Tibial nerve (tissue), 4 donors: Measurements from ENCODE around the gene MED12.
"Not testable (repeated sequence)": the region's sequence is repeated elsewhere in the genome, so short reads cannot be mapped to it uniquely, and the experiment has no call there.

Experiments used
- CTCF ChIP-seq, 5 experiments: fragments of 200-600 bp in 3 of 5; fragments of 450-650 bp in 2 of 5; sonication (generic) in 3 of 5; IDR thresholded peaks; one replicate each; pipeline ENCODE4 v1.5.1; 2016 to 2019; ENCODE audit warnings: antibody characterized with exemption in 5 of 5, mild to moderate bottlenecking in 3 of 5, moderate library complexity in 2 of 5
- EP300 ChIP-seq, 2 donors: sonication (generic); formaldehyde crosslinking; IDR thresholded peaks; one replicate each; pipeline ENCODE4 v1.6.1; 2017; ENCODE audit warnings: antibody characterized with exemption in 2 of 2, mild to moderate bottlenecking in 1 of 2
- POLR2A ChIP-seq, 2 donors: fragments of 450-650 bp; IDR thresholded peaks; one replicate each; pipeline ENCODE4 v1.6.1; 2017; ENCODE audit warnings: antibody characterized with exemption in 2 of 2, mild to moderate bottlenecking in 2 of 2, moderate library complexity in 2 of 2

GRCh38 chrX:71180579-71181265 lies 62.3 kb downstream of the MED12 start:
- not testable (repeated sequence) for TF ChIP-seq EP300, CTCF, POLR2A (IDR thresholded peaks at IDR 0.05)
